Stimulated activated CD8-positive, alpha-beta memory T cell treated with anti-CD3 and anti-CD28 coated beads, Interleukin-4, amount 100 ng/mL, for 4 hours (primary cell): Measurements from ENCODE around the gene TGFB3.
"Not testable (repeated sequence)": the region's sequence is repeated elsewhere in the genome, so short reads cannot be mapped to it uniquely, and the experiment has no call there.

Experiments used
- DNase-seq, 2 donors: peaks; one replicate each; pipeline ENCODE4 v3.0.0-alpha.2; 2020; ENCODE audit warnings: low read depth in 2 of 2, low spot score in 1 of 2

Gene TGFB3

GRCh38 chr14:75961662-75962061 lies 20.1 kb downstream of the TGFB3 start:
- no peak for DNase-seq

GRCh38 chr14:75960231-75960630 lies 21.6 kb downstream of the TGFB3 start:
- no peak for DNase-seq

- DNase-seq, result no peak
Observed at GRCh38 chr14:75959031-75959430, 22.8 kb downstream of the TGFB3 start.

DNA sequence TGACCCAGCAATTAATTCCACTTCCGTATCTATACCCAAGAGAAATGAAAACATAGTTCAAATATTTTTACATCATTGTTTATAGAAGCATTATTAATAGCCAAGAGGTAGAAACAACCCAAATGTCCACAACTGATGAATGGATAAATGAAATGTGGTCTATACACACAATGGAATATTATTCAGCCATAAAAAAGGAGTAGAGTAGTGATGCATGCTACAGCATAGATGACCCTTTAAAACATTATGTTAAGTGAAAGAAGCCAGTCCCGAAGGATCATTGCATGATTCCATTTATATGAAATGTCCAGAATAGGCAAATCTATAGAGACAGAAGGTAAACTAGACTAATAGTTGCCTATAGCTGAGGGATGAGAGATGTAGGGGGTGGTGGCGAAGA lies 29.3 kb downstream of the TGFB3 start:
- no peak for DNase-seq

DNA sequence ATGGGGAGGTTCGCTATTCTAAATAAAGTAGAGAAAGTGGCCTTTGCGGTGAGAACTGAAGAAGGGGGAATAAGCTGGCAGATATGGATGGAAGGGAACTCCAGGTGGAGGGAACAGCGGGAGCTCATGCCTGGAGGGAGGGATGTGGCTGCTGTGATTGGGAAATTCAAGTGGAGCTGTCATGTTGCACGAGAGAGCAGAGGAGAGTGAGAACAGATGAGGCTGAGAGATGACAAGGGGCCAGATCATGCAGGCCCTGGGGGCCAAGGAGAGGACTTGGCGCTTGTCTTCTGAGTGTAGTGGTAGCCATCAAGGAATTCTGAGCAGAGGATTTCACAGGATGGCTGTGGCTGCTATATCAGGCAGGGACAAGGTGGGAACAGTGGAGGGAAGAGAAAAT lies 35.0 kb downstream of the TGFB3 start:
- DNase-seq, result no peak

DNA sequence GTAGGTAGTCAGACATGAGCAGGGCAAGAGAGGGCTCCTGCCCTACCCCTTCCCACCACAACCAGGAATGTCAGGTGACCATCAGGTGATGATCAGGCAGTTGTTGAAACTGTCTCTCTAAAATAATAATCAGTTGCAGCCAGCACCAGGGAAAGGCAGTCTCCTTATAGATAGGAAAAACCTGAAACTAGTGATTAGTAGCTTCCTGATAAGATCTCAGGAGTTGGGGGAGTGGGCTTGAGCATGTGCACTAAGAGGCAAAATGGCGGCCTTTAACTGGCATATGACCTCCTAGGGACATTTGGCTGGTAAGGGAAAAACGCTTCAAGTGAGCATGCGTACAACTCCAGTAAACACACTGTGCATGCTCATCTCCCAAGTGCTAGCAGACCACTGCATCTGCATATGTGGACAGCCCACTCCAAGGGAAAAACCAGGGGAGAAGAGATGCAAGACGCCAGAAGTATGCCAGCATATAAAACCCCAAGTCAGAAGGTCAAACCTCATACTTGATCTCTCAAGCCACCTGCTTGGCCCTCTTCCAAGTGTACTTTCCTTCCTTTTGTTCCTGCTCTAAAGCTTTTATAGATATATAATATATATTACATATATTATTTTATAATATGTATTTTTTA lies 37.1 kb downstream of the TGFB3 start:
- DNase-seq, result no peak

DNA sequence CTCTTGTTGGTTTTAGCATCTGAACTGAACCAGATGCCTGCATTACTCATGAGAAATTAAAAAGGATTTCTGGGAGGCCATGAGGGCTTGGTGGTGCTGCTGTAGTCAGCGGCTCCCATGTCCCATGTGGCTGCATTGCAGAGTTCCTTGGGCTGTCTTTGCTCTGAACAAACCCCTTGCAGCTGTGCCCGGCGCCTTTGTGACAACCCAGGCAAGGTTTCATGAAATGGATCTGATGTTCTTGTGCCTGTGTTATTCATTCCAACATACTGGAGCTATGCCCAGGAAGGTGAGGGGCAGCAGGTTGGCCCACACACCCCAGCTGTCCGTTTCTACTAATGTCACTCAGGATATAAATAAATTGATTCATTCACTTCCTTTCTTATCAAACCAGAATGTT lies 40.8 kb downstream of the TGFB3 start:
- DNase-seq, result no peak

- no peak for DNase-seq
Observed at GRCh38 chr14:75939200-75939599, 42.6 kb downstream of the TGFB3 start.

DNA sequence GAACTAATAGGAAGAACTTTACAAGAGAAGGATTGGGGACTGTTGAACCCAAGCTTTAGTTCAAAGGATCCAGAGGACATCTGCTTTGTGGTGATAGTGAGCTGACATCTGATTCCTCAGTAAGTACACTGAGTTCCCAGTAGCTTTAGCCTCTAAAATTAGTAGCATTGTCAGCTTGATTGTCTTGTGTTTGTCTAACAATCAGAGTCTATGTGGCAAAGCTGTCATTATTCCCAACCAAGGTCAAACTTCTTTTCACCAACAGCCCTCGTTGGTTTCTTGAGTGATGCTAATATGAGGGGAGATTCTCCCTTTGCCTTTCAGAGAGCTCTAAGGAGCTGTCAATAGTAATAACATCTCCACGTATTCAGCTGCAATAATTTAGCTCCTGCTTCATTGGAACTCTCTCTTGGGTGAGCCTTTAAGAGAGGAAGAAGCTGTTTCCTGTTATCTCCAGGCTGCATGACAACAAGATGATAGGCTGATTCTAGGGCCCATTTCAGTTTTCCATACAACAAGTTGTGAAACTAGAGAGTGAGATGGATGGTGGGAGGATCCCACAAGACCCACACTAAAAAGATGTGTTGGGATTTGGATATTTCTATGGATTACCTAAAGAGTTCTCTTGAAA lies 46.7 kb downstream of the TGFB3 start:
- DNase-seq, result no peak

DNA sequence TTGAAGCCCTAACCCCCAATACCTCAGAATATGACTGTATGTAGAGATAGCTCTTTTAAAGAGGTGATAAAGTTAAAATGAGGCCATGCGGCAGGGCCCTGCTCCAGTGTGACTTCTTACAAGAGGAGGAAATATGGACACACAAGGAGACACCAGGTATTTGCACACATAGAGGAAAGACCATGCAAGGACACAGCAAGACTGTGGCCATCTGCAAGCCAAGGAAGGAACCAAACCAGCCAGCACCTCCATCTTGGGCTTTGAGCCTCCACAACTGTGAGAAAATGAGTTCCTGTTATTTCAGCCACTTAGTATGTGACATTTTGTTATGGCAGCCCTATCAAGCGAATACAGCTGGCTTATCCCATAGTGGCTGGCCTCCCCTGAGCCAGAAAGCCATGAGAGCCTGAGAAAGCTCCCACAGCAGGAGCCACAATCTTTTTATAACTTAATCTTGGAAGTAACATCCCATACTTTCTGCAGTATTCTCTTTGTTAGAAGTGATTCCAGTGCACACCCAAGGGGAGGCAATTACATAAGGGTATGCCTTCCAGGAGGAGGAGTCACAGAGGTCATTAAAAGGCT lies 48.0 kb downstream of the TGFB3 start:
- DNase-seq, result no peak

DNA sequence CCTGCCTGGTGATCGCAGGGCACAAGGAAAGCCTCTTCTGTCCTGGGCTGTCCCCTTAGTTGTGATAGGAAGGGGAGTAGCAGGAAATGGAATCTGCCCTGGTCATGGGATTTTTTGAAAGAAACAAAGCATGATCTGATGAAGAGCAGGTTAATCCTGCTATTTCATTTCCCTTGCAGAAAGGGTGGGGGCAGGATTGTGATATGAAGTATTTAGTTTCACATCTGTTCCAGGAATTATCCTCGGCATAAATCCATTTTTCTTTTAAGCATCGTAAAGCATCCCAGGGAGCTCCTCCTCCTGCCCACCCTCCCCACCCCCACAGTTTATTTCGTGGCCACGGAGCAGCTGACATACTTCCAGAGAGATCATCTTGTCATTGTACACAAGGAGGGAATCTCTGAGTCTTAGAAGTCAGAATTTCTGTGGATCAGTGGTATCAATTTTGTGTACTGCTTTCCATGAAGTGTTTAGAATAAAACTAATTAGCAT lies 53.1 kb downstream of the TGFB3 start:
- DNase-seq, result no peak

- no peak for DNase-seq
Observed at GRCh38 chr14:75927564-75928087, 54.2 kb downstream of the TGFB3 start.

GRCh38 chr14:75926431-75927115 lies 55.2 kb downstream of the TGFB3 start:
- no peak for DNase-seq

DNA sequence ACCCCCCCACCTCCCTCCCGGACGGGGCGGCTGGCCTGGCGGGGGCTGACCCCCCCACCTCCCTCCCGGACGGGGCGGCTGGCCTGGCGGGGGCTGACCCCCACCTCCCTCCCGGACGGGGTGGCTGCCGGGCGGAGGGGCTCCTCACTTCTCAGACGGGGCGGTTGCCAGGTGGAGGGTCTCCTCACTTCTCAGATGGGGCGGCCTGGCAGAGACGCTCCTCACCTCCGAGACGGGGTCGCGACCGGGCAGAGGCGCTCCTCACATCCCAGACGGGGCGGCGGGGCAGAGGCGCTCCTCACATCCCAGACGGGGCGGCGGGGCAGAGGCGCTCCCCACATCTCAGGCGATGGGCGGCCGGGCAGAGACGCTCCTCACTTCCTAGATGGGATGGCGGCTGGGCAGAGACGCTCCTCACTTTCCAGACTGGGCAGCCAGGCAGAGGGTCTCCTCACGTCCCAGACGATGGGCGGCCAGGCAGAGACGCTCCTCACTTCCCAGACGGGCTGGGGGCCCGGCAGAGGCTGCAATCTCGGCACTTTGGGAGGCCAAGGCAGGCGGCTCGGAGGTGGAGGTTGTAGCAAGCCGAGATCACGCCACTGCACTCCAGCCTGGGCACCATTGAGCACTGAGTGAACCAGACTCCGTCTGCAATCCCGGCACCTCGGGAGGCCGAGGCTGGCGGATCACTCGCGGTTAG lies 56.5 kb downstream of the TGFB3 start:
- DNase-seq, result not testable (repeated sequence)

GRCh38 chr14:75920421-75920820 lies 61.4 kb downstream of the TGFB3 start:
- DNase-seq, result not testable (repeated sequence)

DNA sequence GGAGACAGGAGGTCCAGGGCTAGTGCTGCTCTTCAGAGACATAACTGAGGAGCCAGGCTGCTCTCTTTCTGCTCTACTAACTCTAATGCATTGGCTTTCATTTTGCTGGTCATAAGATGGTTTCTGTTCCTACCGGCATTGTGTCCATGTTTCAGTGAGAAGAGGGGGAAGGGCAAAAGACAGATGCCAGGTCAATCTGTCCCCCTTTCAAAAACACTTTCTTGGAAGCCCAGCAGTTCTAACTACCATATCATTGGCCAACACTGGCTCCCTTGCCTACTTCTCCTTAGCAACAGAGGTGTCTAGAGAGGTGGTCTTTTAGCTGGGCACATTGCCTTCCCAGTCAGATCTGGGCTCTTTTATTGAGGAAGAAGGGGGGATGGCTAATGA lies 63.9 kb downstream of the TGFB3 start:
- DNase-seq, result no peak

DNA sequence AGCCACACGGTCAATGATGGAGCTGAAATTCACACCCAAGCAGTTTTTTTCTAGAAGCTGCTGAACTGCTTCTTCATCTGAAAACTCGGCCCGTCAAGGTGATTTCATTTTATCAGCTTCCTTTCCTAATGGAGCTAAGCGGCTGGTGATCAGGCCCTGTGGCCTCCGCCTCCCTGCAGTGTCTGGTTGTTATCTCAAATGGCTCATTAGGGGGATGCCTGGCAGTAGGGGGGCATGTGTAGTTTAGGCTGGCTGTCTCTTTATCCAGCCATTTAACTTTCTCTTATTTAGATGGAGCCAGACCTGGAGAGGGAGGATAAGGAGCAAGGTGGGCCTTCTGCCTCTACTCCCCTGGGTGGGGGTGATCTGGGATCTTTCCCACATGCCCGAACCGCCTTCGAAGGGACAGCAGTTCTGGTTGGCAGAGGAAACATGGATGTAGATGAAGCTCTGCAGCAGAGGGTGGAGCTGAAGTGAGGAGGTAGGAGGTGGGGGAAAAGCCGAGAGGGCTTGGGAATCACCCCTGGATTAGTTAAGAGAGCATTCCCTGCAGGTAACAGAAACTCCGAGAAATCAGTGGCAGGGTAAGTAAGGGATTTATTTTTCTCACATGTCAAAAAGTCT lies 64.4 kb downstream of the TGFB3 start:
- no peak for DNase-seq

GRCh38 chr14:75915045-75915444 lies 66.8 kb downstream of the TGFB3 start:
- DNase-seq, result no peak

GRCh38 chr14:75913183-75913582 lies 68.6 kb downstream of the TGFB3 start:
- DNase-seq, result no peak

DNA sequence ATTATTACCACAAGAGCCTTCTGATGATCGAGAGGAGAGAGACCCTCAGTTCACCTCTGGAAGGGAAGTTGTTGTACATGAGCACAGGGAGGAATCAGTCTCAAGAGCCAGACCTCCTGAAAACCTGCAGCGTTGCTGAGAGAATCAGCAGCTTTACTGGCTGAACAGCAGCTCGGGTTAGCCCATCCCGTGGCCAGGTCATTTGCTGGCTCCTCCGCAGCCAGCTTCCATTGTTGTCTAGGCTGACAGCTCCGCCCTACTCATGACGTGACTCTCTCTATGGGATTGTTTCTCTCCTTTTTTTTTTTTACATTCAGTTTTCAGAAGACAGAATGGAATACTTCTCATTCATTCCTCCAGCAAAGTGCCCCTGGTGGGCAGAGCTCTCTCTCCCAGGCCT lies 69.9 kb downstream of the TGFB3 start:
- no peak for DNase-seq

DNA sequence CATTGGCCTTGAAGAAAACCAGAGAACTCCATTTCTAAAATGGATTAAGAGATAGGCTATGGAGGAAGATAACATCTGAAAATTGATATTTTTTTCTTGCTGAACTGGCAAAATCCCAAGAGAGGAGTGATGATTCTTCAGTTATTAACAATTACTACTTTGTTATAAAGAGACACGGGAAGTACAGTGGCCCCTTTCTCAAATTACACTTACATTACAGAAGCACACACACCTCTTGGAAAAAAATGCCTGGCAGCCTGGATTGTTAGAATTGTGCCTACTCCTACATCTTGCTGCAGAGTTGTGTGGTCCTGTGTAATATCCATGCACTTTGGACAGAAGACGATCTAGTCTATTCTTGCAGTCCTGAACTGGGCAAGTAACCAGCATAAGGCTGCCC lies 71.7 kb downstream of the TGFB3 start:
- no peak for DNase-seq
